GM12891 (cell line): Measurements from ENCODE around the gene CLASP2.

Source experiments
- POLR2A ChIP-seq: IDR thresholded peaks from 2 replicates; pipeline ENCODE4 v1.6.1; 2011; ENCODE audit warnings: low read depth, low read length, control low read depth
- POLR2AphosphoS5 ChIP-seq: IDR thresholded peaks from 2 replicates; pipeline ENCODE4 v1.6.1; 2011; ENCODE audit warnings: low read depth, low read length, control low read depth
- POU2F2 ChIP-seq: IDR thresholded peaks from 2 replicates; pipeline ENCODE4 v1.6.1; 2011; ENCODE audit warnings: low read depth, mild to moderate bottlenecking, control low read depth, low read length, moderate library complexity
- TAF1 ChIP-seq: IDR thresholded peaks from 2 replicates; pipeline ENCODE4 v1.6.1; 2011; ENCODE audit warnings: low read depth, low read length, control low read depth

GRCh38 chr3:33613041-33613440 lies 105.0 kb downstream of the CLASP2 start:
- TF ChIP-seq POLR2AphosphoS5 (no peak), TAF1 (no peak), POLR2A (no peak), POU2F2 (no peak)
